ENCODE measurements around the gene SIRT6.
"Not testable (repeated sequence)": the region's sequence is repeated elsewhere in the genome, so short reads cannot be mapped to it uniquely, and the experiment has no call there.

SIRT6 gene

DNA sequence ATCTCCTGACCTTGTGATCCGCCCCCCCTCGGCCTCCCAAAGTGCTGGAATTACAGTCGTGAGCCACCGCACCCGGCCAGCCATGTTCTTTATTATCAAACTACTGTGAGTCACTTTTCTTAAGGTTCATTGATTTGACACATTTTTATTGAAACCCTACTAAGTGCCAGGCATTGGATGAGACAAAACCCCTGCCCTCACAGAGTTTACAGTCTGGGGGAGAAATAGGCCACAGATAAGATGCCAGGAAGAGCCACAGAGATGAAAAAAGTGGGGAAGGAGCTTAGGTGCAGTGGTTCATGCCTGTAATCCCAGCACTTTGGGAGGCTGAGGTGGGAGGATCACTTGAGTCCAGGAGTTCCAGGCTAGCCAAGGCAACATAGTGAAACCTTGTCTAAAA is 43.9 kb downstream of the SIRT6 start:
- no peak for DNase-seq (ENCODE audit: low read depth in 1 of 2, low spot score in 1 of 2)

DNA sequence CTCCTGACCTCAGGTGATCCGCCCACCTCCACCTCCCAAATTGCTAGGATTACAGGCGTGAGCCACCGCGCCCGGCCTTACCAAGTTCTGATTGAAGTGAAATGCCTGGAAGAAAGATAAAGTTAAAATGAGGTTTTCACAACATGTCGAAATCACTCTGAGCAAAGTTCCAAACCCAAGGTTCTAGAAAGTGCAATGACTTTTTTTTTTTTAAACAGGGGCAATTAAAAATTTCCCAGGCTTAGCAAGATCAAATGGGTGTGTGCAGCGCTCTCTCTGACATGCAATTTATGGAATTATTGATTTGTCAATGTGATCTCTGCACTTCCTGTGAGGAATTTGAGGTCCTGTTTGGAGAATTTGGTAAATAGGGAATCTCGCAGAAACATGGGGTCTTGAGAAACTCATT is 45.7 kb downstream of the SIRT6 start:
- no peak for DNase-seq (ENCODE audit: low read depth in 1 of 2, low spot score in 1 of 2)

DNA sequence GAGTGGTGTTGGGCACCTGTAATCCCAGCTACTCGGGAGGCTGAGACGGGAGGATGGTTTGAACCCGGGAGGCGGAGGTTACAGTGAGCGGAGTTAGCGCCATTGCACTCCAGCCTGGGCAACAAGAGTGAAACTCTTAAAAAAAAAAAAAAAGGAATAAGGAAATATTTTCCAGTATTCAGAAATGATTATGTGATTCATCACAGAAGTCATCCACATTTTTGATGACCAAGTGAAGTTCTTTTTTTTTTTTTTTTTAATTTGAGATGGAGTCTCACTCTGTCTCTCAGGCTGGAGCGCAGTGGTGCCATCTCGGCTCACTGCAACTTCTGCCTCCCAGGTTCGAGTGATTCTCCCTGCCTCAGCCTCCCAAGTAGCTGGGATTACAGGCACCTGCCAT is 47.0 kb downstream of the SIRT6 start:
- DNase-seq (ENCODE audit: low read depth in 1 of 2, low spot score in 1 of 2) = not testable (repeated sequence)

DNA sequence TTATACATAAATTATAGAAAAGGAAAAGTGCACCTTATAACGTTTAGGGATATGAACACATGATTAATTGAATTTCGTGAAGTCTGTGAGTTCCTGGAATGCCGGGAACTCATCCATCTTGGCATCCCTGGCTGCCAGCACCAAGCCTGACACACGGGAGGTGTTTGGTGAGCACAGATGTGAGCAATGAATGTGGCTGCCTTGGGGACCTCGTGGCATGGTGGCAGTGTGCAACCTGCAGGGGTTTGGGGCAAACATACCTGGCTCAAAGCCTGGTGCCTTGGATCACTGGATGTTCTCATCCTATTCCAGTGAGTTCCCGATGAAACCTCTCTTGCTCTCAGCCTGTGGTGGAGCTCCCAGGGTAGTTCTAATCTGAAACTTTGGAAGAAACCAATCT is 48.0 kb downstream of the SIRT6 start:
- DNase-seq (ENCODE audit: low read depth in 1 of 2, low spot score in 1 of 2) = no peak

- DNase-seq (ENCODE audit: low read depth in 1 of 2, low spot score in 1 of 2) = no peak
Measured at GRCh38 chr19:4130744-4131438, 51.5 kb downstream of the SIRT6 start.

DNA sequence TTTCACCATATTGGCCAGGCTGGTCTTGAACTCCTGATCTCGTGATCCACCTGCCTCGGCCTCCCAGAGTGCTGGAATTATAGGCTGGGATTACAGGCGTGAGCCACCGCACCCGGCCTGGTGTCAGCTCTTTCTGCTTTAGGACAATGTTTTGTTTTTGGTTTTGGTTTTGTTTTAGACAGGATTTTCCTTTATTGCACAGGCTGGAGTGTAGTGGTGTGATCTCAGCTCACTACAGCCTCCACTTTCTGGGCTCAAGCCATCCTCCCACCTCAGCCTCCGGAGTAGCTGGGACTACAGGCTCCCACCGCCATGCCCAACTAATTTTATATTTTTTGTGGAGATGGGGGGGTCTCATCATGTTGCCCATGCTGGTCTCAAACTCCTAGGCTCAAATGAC is 53.3 kb downstream of the SIRT6 start:
- not testable (repeated sequence) for DNase-seq (ENCODE audit: low read depth in 1 of 2, low spot score in 1 of 2)

GRCh38 chr19:4127322-4127721 is 55.0 kb downstream of the SIRT6 start:
- not testable (repeated sequence) for DNase-seq (ENCODE audit: low read depth in 1 of 2, low spot score in 1 of 2)

DNA sequence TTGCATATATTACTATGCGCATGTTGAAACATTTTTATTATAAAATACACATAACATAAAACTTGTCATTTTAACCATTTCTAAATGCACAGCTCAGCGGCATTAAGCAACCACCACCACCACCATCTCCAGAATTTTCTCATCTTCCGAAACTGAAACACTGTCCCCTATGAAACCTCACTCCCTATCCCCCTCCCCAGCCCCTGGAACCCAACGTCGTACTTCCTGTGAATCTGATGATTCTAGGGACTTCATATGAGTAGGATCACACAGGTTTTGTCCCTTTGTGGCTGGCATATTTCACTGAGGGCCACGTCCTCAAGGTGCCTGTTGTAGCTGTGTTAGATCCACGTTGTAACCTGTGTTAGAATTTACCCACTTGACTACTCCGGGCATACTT is 57.7 kb downstream of the SIRT6 start:
- DNase-seq (ENCODE audit: low read depth in 1 of 2, low spot score in 1 of 2) = no peak

All from activated T-helper 1 cell treated with anti-CD3 and anti-CD28 coated beads, Interleukin-2, amount 50 U/mL, for 16 hours (primary cell).